Frontal cortex (tissue), 4 donors: ENCODE results near the gene DCDC2. TPM values are rescaled to one million over a fixed set of nuclear protein-coding genes. Genes with fewer than 3 reads are reported as not detected.
"Not testable (repeated sequence)": the region's sequence is repeated elsewhere in the genome, so short reads cannot be mapped to it uniquely, and the experiment has no call there.

Source experiments
- DNase-seq, 2 donors: peaks; one replicate each; pipeline ENCODE4 v3.0.0; 2012; ENCODE audit warnings: low spot score in 2 of 2
- FAIRE-seq: peaks from 2 replicates; lab custom pipeline; 2012; peaks lifted over from hg19 to GRCh38; lab: Jason Lieb, UNC
- total RNA-seq: library from RNA; depleted of rRNA; stranded (reverse); fragments of >200 nt; gene quantifications from one replicate; pipeline ENCODE4 v1.2.3, GENCODE V29; 2014
- donor health status: control.
- donor health status: control.
- donor health status: control.

DCDC2 gene
- total RNA-seq, 1 donor from 2014 or later: 2.4 TPM

DNA sequence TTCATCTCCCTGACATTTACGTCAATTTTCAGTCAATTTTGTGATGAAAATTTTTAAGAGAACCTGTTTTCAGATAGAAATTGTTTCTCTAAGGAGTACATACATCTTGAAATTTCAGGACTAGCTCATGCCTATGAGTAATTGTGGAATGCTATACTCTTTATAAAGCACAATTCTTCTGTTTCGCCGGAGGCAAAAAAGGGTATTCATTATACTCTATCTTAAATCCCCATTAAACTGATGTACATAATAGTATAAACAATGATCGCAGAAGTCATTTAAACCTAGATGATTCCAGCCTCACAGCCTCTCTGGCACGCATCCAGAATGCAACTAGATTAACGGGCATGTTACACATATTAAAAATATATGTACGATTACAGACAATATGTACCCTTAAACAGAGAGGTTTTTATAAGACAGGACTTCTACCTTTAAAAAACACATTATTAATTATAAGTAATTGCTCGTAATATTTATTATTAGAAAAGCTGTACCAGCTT is 169.2 kb downstream of the DCDC2 start:
- FAIRE-seq (no peak), DNase-seq (no peak)

DNA sequence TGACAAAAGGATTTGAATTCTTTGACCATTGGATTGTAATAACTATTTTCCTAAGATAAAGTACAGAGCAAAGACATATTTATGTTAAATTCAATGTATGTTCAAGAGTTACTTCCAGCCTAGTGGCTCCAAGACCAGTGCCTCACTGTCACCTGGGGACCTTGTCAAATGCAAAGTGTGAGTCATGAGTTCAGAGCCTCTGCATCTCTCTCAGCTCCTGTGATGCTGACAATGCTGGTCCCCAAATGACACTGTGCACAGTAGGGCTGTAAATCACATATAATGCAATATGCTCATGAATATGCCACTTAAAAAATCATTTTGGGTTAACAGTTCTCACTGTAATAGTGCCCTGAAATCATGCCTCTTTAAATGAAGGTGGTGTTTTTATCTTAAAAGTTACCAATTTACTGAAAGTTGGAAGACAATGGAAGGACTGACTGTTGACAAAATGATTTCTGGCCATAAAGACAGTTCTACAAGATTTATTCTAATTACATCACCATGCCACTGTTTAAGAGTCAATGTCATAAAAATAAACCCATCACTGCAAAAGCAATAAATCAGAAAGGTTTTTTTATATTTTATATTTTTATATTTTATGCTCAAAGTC is 169.8 kb downstream of the DCDC2 start:
- DNase-seq (no peak), FAIRE-seq (no peak)

DNA sequence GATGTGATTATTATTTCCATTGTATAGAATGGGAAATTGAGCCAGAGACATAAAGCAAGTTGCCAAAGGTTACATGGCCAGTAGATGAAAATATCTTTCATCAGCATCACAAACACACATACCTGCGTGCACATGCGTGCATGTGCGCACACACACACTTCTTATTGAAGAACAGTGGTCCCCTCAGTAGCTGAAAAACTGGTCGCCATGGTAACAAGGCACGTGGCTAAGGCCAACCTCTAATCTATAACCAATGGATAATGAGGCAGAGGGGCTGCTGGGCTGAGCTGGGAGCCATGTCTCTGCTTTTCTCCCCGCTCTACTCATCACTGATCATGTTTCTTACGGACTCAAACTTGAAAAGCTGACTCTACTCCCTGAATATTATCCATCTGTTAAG is 171.5 kb downstream of the DCDC2 start:
- DNase-seq: no peak
- no peak for FAIRE-seq

DNA sequence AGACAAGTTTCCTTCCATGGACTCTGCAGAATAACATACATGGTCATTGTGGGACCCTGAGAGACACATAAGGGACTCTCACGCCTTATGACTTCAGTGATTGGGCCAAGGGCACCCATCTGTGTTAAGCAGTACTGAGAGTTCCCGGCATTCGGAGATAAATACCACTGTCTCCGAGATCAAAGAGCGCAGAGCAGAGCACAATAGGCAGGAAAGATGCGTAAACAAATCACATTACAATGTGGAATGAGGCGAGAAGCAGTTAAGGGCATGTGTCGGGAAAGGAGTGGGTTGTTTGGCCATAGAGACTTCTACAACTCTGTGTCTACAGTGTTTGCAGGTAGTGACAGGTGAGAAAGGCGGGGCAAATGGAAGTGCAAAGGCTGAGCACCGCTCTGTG is 174.3 kb downstream of the DCDC2 start:
- DNase-seq: no peak
- no peak for FAIRE-seq

DNA sequence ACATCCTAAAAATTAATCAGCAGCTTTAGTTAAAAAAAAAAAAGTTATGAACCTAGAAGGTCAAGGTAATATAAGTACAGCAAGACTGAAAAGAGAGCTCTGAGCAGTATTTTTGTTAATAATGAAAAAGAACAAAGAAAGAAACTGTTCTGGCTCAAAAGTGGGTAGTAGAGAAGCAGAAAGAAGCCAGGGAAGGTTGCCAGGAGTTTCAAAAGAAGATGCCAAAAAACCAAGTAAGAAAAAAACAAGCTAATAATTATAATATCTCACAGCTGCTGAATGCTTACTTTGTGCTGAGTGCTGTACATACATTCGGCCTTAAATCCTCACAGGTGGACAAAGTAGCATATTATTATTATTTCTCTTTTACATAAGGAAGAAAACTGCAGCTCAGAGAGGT is 200.0 kb downstream of the DCDC2 start:
- DNase-seq: no peak
- FAIRE-seq: no peak

DNA sequence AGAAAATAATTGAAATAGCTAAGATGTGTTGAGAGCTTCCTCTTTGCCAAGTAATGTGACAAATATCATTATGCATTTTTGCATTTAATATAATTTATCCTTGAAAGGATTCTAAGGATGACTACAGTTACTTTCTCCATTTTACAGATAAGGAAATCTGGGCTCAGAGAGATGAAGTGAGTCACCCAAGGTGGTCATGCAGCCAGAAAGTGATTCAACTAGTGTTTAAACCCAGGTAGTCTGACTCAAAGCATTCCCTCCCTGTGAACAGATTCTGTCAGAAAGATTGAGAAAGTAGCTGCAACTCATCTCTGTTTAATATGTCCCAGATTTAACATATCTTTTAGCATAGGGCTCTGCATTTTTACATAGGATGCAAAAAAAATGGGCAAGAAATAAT is 203.7 kb downstream of the DCDC2 start:
- no peak for DNase-seq
- no peak for FAIRE-seq

DNA sequence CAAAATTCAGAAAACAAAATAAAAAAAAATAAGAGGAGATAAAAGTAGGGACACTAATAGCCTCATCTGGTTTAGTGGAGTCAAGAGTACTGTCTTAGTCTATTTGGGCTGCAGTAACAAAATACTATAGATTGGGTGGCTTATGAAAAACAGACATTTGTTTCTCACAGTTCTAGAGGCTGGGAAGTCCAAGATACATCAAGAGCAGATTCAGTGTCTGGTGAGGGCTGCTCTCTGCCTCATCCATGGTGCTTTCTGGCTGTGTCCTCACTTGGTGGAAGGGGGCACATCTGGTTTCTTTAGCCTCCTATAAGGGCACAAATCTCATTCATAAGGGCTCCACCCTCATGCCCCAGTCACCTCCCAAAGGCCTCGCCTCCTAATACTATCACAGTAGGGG is 205.8 kb downstream of the DCDC2 start:
- FAIRE-seq: no peak

DNA sequence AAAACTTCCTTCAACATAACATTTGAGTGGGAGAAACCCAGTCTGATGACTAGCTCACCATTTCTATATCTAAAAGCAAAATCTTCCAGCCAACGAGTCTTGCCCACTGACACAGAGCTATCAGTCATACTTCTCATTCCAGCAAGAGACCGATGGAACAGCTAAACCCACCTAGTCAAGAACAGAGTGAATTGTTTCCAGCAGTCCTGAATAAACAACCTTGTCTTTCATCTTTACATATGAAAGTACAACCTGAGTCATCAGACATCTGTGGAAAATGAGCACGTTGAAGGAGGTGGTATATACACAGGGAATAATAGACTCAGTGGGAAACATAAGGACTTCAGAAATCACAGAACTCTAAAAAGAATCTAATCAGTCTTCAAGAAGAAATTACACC is 208.0 kb downstream of the DCDC2 start:
- FAIRE-seq: no peak
- DNase-seq: no peak

More for the DNA sequence above, 205.8 kb downstream of the DCDC2 start:
- no peak for DNase-seq

DNA sequence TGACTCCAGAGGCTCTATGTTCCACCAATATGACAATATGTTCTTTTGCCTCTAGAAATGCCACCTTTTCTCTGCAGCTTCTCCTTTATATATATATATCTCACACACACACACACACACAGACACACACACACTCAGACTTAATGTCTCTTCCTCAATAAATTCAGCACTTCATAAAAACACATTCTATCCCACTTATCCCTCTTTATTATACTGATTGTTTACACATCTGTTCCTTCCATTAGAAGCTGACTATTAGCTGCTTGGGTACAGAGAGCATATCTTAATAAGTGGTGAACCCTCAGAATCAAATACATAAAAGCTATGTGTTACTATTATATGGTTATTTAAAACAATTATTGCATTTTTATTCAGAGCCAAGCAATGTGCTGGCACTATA is 208.6 kb downstream of the DCDC2 start:
- FAIRE-seq: no peak
- DNase-seq: no peak

DNA sequence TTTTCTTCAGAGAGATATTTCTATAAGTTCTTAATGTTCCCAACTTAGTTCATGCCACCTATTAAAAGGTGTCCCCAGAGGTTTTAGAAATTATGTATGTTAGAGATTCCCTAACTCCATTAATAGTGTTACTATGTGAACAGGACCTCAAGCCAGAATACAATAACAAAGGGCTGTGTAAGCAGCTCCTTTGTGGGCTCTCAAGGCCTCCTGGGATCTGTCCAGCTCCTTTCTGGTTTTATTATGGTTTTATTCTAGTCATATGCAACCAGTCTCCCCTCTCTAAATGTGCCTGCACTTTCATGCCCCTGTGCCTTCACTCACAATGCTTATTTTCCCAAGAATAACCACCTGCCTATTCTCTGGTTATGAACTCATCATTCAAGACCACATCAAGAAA is 209.2 kb downstream of the DCDC2 start:
- FAIRE-seq: no peak
- no peak for DNase-seq

DNA sequence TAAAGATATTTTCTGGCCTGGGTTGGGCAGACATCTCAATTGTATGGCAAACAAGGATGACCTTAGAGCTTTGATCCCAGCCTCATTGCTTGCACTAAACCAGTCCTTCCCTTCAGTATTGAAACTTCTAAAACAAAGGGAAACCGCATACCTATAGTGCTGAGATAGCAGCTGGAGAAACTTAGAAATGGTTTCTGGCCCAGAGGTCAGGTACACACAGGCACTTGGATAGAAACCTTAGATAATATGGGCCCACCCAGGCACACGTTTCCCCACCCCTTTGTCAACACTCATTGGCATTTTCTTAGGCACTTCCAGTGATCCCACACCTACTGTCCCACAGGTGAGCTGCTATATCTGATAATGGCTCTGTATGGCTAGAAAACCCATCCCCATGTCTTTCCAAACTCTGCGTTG is 209.7 kb downstream of the DCDC2 start:
- FAIRE-seq (no peak), DNase-seq (no peak)

DNA sequence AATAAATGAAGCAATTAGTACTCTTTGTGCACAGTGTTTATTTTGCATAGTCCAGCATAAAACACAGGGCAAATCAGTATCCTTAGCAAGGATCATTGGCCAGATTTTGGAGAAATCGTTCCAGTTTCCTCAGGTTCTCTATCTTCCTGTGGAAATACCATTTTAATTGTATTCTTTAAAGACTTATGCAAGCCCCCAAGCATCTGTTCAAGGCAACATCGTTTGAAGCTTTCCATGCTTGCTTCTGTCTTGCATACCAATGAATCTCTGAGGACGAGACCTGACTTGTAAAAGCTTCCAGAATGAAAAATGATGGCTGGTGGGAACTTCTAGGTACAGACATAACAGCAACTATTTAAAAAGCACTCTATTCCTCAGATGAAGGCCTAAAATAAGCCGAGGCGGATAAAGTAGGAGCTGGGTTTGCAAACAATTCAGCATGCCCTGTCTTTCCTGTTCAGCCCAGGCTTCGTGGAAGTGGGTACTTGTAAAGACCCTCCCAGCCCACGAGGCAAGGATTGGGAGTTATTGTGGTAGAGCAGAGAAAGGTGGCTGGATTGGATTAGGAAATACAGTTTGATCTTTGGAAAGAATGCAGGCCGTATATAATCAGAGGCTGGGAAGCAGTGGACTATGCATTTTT is 210.2 kb downstream of the DCDC2 start:
- FAIRE-seq (no peak), DNase-seq (no peak)

DNA sequence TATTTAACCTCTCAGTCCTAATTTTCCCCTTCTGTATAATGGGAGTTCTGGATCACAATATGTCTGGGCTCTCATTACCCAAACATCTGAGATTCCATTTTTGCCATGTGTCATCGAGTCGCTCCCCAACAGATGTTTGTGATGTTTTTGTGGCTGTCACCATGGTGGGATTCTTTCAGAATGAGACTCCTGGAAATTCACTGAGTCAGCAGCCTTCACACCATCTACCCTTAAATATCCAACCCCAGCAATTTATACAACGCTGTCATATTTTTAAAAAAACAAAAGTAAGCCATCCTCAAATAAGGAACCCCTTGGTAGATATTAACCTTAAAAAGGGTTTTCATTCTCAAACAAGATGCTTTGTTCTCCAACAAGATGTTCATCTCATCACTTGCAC is 211.0 kb downstream of the DCDC2 start:
- DNase-seq (no peak), FAIRE-seq (no peak)

DNA sequence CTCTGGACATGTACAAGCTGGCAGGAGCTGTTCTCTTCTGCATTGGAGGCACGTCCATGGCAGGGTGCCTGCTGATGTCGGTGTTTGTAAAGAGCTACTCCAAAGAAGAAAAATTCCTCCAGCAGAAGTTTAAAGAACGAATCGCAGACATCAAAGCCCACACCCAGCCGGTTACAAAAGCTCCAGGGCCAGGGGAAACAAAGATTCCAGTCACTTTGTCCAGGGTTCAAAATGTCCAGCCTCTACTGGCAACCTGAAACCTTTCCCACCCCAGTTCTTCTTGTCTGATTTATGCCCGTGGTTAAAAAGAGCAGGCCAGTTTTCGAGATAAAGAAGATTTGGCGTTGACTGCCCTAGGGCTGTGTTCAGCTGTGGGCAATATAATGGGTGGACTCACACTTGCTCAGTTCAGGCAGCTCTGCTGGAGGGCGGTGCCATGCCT is 212.1 kb downstream of the DCDC2 start:
- DNase-seq (no peak), FAIRE-seq (no peak)

DNA sequence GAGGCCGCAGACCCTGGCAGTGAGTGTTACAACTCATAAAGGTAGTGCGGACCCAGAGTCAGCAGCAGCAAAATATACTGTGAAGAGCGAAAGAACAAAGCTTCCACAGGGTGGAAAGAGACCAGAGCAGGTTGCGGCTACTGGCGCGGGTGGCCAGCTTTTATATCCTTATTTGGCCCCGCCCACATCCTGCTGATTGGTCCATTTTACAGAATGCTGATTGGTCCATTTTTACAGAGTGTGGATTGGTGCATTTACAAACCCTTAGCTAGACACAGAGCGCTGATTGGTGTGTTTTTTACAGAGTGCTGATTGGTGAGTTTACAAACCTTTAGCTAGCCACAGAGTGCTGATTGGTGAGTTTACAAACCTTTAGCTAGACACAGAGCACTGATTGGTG is 215.1 kb downstream of the DCDC2 start:
- not testable (repeated sequence) for DNase-seq, FAIRE-seq

DNA sequence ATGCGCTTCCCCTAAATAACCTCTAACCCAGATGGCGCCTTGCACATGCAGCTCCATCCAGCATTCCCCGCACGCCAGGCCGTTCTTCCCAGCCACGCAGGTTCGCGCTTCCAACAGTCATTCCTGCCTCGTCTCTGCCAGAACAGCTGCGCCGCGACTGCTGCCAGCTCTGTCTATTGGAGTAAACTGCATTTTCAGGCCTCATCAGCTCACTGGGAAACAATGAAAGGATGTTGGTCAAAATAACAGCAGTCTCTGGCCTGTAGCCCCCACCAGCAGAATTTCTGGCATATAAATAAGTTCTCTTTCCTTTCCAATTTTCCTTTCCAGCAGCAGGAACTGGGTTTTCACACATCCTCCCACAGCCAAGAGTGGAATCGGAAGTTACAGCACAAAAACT is 217.3 kb downstream of the DCDC2 start:
- FAIRE-seq (no peak), DNase-seq (no peak)

DNA sequence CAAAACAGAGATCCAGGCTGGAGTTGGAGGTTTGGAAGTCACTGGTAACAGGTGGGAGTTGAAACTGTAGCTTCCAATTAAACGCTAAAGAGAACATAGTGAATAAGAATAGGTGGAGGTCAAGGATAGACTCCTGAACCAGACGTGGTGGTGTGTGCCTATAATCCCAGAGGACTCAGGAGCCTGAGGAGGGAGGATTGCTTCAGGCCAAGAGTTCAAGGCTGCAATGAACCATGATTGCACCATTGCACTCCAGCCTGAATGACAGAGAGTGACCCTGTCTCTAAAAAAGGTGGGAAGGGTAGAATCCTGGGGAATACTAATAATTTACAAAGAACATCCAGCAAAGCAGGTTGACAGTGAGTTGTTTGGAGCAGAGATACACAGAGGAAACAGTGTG is 218.2 kb downstream of the DCDC2 start:
- DNase-seq (no peak), FAIRE-seq (no peak)

DNA sequence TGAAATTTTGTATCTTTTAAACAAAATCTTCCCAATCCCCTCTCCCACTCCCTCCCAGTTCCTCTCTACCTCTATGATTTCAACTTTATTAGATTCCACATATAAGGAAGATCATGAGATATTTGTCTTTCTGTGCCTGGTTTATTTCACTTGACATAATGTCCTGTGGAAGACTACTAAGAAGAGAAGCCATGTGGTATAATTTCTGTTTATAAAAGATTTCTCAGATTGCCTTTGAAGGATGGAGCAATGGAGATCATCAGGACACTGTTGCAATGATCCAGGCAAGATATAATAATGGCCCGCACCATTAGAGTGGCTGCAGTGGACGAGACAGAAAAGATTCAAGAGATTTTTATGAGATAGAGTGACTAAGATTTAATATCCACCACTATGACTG is 218.8 kb downstream of the DCDC2 start:
- FAIRE-seq (no peak), DNase-seq (no peak)

DNA sequence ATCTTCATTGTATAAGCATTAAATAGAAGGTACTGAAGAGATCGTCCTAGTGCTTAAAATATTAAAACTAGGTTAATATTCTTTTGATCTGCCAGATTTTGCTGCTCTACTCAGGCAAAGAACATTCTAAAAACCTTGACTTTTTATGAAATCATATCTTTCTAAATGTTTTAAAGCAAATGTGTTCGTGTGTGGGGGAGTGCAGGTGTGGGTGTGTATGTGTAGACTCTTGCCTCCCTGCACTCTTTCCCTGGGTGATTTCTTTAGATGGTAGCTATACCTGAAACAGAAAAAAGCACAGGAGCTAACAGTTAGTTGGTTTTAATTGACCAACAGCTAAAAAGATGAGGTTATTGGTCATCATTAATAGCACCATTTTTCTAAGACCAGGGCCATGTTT is 226.1 kb downstream of the DCDC2 start:
- no peak for DNase-seq
- FAIRE-seq: no peak

DNA sequence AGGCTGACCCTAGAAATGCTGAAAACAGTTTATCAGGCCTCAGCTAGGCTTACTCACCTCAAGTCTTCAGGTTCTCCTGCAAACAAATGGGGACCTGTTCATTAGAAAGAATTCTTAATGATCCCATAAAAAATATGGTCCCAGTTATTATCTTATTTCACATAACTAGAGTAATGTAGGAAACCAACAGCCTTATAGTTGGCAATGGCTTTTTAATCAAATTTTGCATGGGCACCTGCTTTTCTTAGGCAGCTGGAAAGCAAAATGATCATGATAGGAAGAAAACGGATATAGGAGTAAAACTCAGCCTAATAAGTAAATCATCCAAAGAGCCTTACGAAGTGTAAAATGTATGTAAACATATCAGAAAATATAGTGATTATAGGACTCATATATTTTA is 230.5 kb downstream of the DCDC2 start:
- no peak for DNase-seq
- FAIRE-seq: no peak

DNA sequence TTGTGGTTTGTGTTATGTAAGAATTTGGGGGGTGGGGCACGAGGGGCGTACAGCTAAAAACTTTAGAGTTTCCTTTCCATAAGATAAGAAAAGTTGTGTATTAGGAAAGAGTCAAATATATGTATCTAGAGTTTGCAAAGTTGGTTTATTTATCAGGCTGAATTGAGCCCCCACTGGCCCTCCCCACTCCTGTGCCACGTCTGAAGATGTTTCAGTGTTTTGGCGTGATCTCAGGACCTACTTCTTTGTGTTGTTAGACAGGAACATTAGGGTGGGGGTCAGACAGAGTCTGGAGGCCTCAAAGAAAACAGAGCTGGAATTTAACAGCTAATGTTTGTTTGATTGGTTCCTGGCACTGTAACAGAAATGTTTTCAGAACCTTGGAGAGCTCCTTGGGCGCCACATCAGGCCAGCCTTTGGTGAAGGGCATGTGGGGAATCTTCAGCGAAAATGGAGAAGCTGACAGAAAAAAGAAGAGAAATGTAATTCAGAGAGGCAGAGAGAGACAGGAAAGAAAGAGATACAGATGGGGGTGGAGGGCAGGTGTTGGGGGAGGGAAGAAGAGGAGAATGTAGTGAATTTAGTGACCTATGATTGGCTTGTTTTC is 231.2 kb downstream of the DCDC2 start:
- FAIRE-seq (no peak), DNase-seq (peak; percentile 28 to 39)
